OCI-LY1 (cell line): ENCODE measurements around the gene BEND3.

Experiments used
- EZH2 ChIP-seq: fragments of 200-600 bp; sonication (generic), shearing (Covaris generic); IDR thresholded peaks from 2 replicates; pipeline ENCODE4 v1.8.0; 2017; ENCODE audit warnings: borderline replicate concordance, mixed run types, mild to moderate bottlenecking, antibody characterized with exemption, low read length, moderate library complexity, mixed read lengths
- TF ChIP-seq, protein P1 (sequence below): fragments of 200-600 bp; sonication (generic), shearing (Covaris generic); IDR thresholded peaks from 2 replicates; pipeline ENCODE4 v1.5.1; 2017; ENCODE audit warnings: mild to moderate bottlenecking, antibody characterized with exemption, low read length, moderate library complexity, mixed read lengths

DNA sequence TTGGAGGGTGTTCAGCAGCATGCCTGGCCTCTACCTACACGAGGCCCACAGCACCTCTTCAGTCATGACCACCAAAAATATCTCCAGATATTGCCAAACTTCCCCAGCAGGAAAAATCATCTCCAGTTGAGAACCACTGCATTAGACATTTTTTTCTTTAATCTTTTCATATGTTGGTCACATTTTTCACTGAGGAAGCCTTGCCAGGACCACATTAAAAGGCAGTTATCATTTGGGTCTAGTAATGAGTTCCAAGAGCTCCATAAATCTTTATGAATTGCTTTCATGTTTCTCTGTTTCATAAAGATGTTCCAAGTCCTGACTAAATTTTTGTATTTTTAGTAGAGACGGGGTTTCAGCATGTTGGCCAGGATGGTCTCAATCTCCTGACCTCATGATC lies 58.5 kb downstream of the BEND3 start:
- no peak for TF ChIP-seq EZH2
- TF ChIP-seq, protein P1, sequence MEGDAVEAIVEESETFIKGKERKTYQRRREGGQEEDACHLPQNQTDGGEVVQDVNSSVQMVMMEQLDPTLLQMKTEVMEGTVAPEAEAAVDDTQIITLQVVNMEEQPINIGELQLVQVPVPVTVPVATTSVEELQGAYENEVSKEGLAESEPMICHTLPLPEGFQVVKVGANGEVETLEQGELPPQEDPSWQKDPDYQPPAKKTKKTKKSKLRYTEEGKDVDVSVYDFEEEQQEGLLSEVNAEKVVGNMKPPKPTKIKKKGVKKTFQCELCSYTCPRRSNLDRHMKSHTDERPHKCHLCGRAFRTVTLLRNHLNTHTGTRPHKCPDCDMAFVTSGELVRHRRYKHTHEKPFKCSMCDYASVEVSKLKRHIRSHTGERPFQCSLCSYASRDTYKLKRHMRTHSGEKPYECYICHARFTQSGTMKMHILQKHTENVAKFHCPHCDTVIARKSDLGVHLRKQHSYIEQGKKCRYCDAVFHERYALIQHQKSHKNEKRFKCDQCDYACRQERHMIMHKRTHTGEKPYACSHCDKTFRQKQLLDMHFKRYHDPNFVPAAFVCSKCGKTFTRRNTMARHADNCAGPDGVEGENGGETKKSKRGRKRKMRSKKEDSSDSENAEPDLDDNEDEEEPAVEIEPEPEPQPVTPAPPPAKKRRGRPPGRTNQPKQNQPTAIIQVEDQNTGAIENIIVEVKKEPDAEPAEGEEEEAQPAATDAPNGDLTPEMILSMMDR: no peak
